Activated naive CD8-positive, alpha-beta T cell treated with anti-CD3 and anti-CD28 coated beads, Interleukin-2, amount 50 U/mL, for 24 hours (primary cell): Measurements from ENCODE around the gene TBL1XR1.

Experiments
- ATAC-seq: fragments of 150-1000 bp; cut with Tn5 transposase; one replicate; pipeline ENCODE4 v1.10.0; 2021
- DNase-seq: peaks from one replicate; pipeline ENCODE4 v3.0.0; 2021
- H3K27ac Mint-ChIP-seq: one replicate; pipeline ENCODE4 v1.8.0; 2021; ENCODE audit warnings: mild to moderate bottlenecking, mixed read lengths
- H3K27me3 Mint-ChIP-seq: one replicate; pipeline ENCODE4 v1.8.0; 2021; ENCODE audit warnings: mixed read lengths
- H3K36me3 Mint-ChIP-seq: one replicate; pipeline ENCODE4 v1.8.0; 2021; ENCODE audit warnings: low read depth, mixed read lengths
- H3K4me1 Mint-ChIP-seq: one replicate; pipeline ENCODE4 v1.8.0; 2021; ENCODE audit warnings: mixed read lengths
- H3K4me3 Mint-ChIP-seq: one replicate; pipeline ENCODE4 v1.8.0; 2021; ENCODE audit warnings: mild to moderate bottlenecking, moderate library complexity, mixed read lengths
- H3K9me3 Mint-ChIP-seq: one replicate; pipeline ENCODE4 v1.8.0; 2021; ENCODE audit warnings: mixed read lengths

TBL1XR1 gene

GRCh38 chr3:177133860-177134815 lies 63.1 kb downstream of the TBL1XR1 start:
- Mint-ChIP-seq H3K9me3 (no peaks in the 10 kb centered on the region), H3K36me3 (peaks cover 44% of the 10 kb centered on the region), H3K4me3 (no peak overlapping the region), H3K4me1 (peaks cover 60% of the 10 kb centered on the region), H3K27ac (no peak overlapping the region), H3K27me3 (no peaks in the 10 kb centered on the region)
- ATAC-seq (no peak), DNase-seq (no peak)

GRCh38 chr3:177131927-177132636 lies 65.2 kb downstream of the TBL1XR1 start:
- ATAC-seq (no peak), DNase-seq (no peak)
- peaks cover 60% of the 10 kb centered on the region for H3K4me1 Mint-ChIP-seq
- H3K27me3 Mint-ChIP-seq = no peaks in the 10 kb centered on the region
- H3K27ac Mint-ChIP-seq = no peak overlapping the region
- H3K36me3 Mint-ChIP-seq = peaks cover 47% of the 10 kb centered on the region
- no peaks in the 10 kb centered on the region for H3K9me3 Mint-ChIP-seq
- no peak overlapping the region for H3K4me3 Mint-ChIP-seq

- peaks cover 4% of the 10 kb centered on the region for H3K9me3 Mint-ChIP-seq
- ATAC-seq = no peak
- peaks cover 72% of the 10 kb centered on the region for H3K4me1 Mint-ChIP-seq
- H3K4me3 Mint-ChIP-seq = no peak overlapping the region
- peaks cover 53% of the 10 kb centered on the region for H3K36me3 Mint-ChIP-seq
- H3K27ac Mint-ChIP-seq = no peak overlapping the region
- no peak for DNase-seq
- H3K27me3 Mint-ChIP-seq = no peaks in the 10 kb centered on the region
These were observed 70.3 kb downstream of the TBL1XR1 start for GRCh38 chr3:177127008-177127407.

GRCh38 chr3:177126015-177126773 lies 71.1 kb downstream of the TBL1XR1 start:
- Mint-ChIP-seq H3K4me1 (peaks cover 73% of the 10 kb centered on the region), H3K27me3 (no peaks in the 10 kb centered on the region), H3K9me3 (peaks cover 4% of the 10 kb centered on the region), H3K36me3 (peaks cover 54% of the 10 kb centered on the region), H3K27ac (no peak overlapping the region), H3K4me3 (no peak overlapping the region)
- ATAC-seq (no peak), DNase-seq (no peak)

GRCh38 chr3:177124882-177125281 lies 72.4 kb downstream of the TBL1XR1 start:
- H3K27me3 Mint-ChIP-seq = no peaks in the 10 kb centered on the region
- DNase-seq (no peak), ATAC-seq (peak; percentile 46)
- peaks cover 76% of the 10 kb centered on the region for H3K4me1 Mint-ChIP-seq
- peaks cover 4% of the 10 kb centered on the region for H3K9me3 Mint-ChIP-seq
- peak overlapping the region; percentile 29 for H3K27ac Mint-ChIP-seq
- H3K36me3 Mint-ChIP-seq = peaks cover 46% of the 10 kb centered on the region
- H3K4me3 Mint-ChIP-seq = peak overlapping the region; percentile 16

GRCh38 chr3:177123822-177124221 lies 73.5 kb downstream of the TBL1XR1 start:
- Mint-ChIP-seq H3K4me1 (peaks cover 82% of the 10 kb centered on the region), H3K27me3 (no peaks in the 10 kb centered on the region), H3K4me3 (no peak overlapping the region), H3K9me3 (peaks cover 4% of the 10 kb centered on the region), H3K36me3 (peaks cover 46% of the 10 kb centered on the region), H3K27ac (peak overlapping the region; percentile 29)
- no peak for ATAC-seq
- DNase-seq = no peak

GRCh38 chr3:177122183-177122856 lies 75.0 kb downstream of the TBL1XR1 start:
- DNase-seq (no peak), ATAC-seq (no peak)
- peaks cover 82% of the 10 kb centered on the region for H3K4me1 Mint-ChIP-seq
- H3K4me3 Mint-ChIP-seq = no peak overlapping the region
- no peak overlapping the region for H3K27ac Mint-ChIP-seq
- peaks cover 44% of the 10 kb centered on the region for H3K36me3 Mint-ChIP-seq
- no peaks in the 10 kb centered on the region for H3K27me3 Mint-ChIP-seq
- H3K9me3 Mint-ChIP-seq = peaks cover 4% of the 10 kb centered on the region

- H3K9me3 Mint-ChIP-seq = peaks cover 4% of the 10 kb centered on the region
These were observed 77.5 kb downstream of the TBL1XR1 start for GRCh38 chr3:177119829-177120228.

GRCh38 chr3:177114253-177114652 lies 83.0 kb downstream of the TBL1XR1 start:
- no peak overlapping the region for H3K27ac Mint-ChIP-seq
- peaks cover 6% of the 10 kb centered on the region for H3K9me3 Mint-ChIP-seq
- no peaks in the 10 kb centered on the region for H3K27me3 Mint-ChIP-seq
- H3K4me1 Mint-ChIP-seq = peaks cover 64% of the 10 kb centered on the region
- ATAC-seq = no peak
- H3K4me3 Mint-ChIP-seq = no peak overlapping the region
- peaks cover 22% of the 10 kb centered on the region for H3K36me3 Mint-ChIP-seq
- DNase-seq = no peak

More at GRCh38 chr3:177119829-177120228, 77.5 kb downstream of the TBL1XR1 start:
- H3K27me3 Mint-ChIP-seq = no peaks in the 10 kb centered on the region
- ATAC-seq (no peak), DNase-seq (no peak)
- peaks cover 40% of the 10 kb centered on the region for H3K36me3 Mint-ChIP-seq
- no peak overlapping the region for H3K4me3 Mint-ChIP-seq
- peaks cover 69% of the 10 kb centered on the region for H3K4me1 Mint-ChIP-seq
- H3K27ac Mint-ChIP-seq = no peak overlapping the region

- Mint-ChIP-seq H3K27ac (no peak overlapping the region), H3K27me3 (no peaks in the 10 kb centered on the region), H3K4me1 (peaks cover 68% of the 10 kb centered on the region), H3K9me3 (peaks cover 6% of the 10 kb centered on the region), H3K4me3 (no peak overlapping the region), H3K36me3 (peaks cover 19% of the 10 kb centered on the region)
- DNase-seq (no peak), ATAC-seq (peak; percentile 52)
These were observed 85.7 kb downstream of the TBL1XR1 start for GRCh38 chr3:177111541-177111949.

GRCh38 chr3:177110895-177111294 lies 86.4 kb downstream of the TBL1XR1 start:
- Mint-ChIP-seq H3K9me3 (peaks cover 6% of the 10 kb centered on the region), H3K4me3 (no peak overlapping the region), H3K36me3 (peaks cover 19% of the 10 kb centered on the region), H3K4me1 (peaks cover 70% of the 10 kb centered on the region), H3K27me3 (no peaks in the 10 kb centered on the region), H3K27ac (peak overlapping the region; percentile 33)
- ATAC-seq (no peak), DNase-seq (no peak)

- no peaks in the 10 kb centered on the region for H3K27me3 Mint-ChIP-seq
- H3K27ac Mint-ChIP-seq = peak overlapping the region; percentile 33
- no peak overlapping the region for H3K4me3 Mint-ChIP-seq
- peaks cover 73% of the 10 kb centered on the region for H3K4me1 Mint-ChIP-seq
- ATAC-seq = peak; percentile 35
- H3K9me3 Mint-ChIP-seq = peaks cover 6% of the 10 kb centered on the region
- H3K36me3 Mint-ChIP-seq = peaks cover 19% of the 10 kb centered on the region
- no peak for DNase-seq
These were observed 86.9 kb downstream of the TBL1XR1 start for GRCh38 chr3:177110386-177110785.

- peaks cover 19% of the 10 kb centered on the region for H3K36me3 Mint-ChIP-seq
- no peak overlapping the region for H3K4me3 Mint-ChIP-seq
- peak overlapping the region; percentile 12 for H3K27ac Mint-ChIP-seq
- ATAC-seq = no peak
- peaks cover 6% of the 10 kb centered on the region for H3K9me3 Mint-ChIP-seq
- no peaks in the 10 kb centered on the region for H3K27me3 Mint-ChIP-seq
- peaks cover 77% of the 10 kb centered on the region for H3K4me1 Mint-ChIP-seq
- no peak for DNase-seq
These were observed 87.5 kb downstream of the TBL1XR1 start for GRCh38 chr3:177109688-177110330.
